A549 (cell line): ENCODE results near the gene AGXT2. TPM values are rescaled to one million over a fixed set of nuclear protein-coding genes. Genes with fewer than 3 reads are reported as not detected.

Experiments
- ATAC-seq, 2 experiments: fragments of 200-7000 bp in 1 of 2; fragments of >200 bp in 1 of 2; cut with Nextera tagmentation in 1 of 2; cut with Tn5 transposase in 1 of 2; 3 replicates each; pipeline versions ENCODE4 v1.8.0 to v1.9.1; 2018 to 2020; ENCODE audit warnings: mild to moderate bottlenecking in 1 of 2, moderate library complexity in 1 of 2
- CTCF ChIA-PET: fragments of 300-600 bp; sonication (Branson Sonifier 250); formaldehyde crosslinking; extraction: SDS; loops from one replicate; lab custom pipeline; 2021; ENCODE audit warnings: antibody characterized with exemption, inconsistent platforms; lab: Yijun Ruan, JAX
- POLR2A ChIA-PET: fragments of 350-600 bp; formaldehyde crosslinking; extraction: SDS; loops from one replicate; lab custom pipeline; 2021; ENCODE audit warnings: antibody characterized with exemption, inconsistent platforms; lab: Yijun Ruan, JAX
- DNase-seq, 2 experiments: peaks; one replicate each; pipeline versions ENCODE4 v3.0.0 to v3.0.0-alpha.2; 2011 to 2016; ENCODE audit warnings: low read depth in 1 of 2, low spot score in 1 of 2
- FAIRE-seq: peaks from 2 replicates; lab custom pipeline; 2011; peaks lifted over from hg19 to GRCh38; lab: Jason Lieb, UNC
- H3K27ac ChIP-seq, 2 experiments: fragments of >200 bp; sonication (Bioruptor Twin); formaldehyde crosslinking; 3 replicates each; pipeline ENCODE4 v1.5.1; 2016 to 2017
- H3K4me1 ChIP-seq: fragments of >200 bp; sonication (Bioruptor Twin); formaldehyde crosslinking; 3 replicates; pipeline ENCODE4 v1.6.1; 2016
- H3K4me2 ChIP-seq: fragments of >200 bp; sonication (Bioruptor Twin); formaldehyde crosslinking; 3 replicates; pipeline ENCODE4 v1.6.1; 2016
- H3K4me3 ChIP-seq: fragments of >200 bp; sonication (Bioruptor Twin); formaldehyde crosslinking; 3 replicates; pipeline ENCODE4 v1.5.1; 2016
- H3K9me3 ChIP-seq: fragments of >200 bp; sonication (Bioruptor Twin); formaldehyde crosslinking; 3 replicates; pipeline ENCODE4 v1.6.1; 2016
- BHLHE40 ChIP-seq: IDR thresholded peaks from 2 replicates; pipeline ENCODE4 v1.6.1; 2012; ENCODE audit warnings: low read depth, low read length, inconsistent platforms
- CEBPB ChIP-seq, 2 experiments: fragments of >200 bp in 1 of 2; sonication (Bioruptor Twin) in 1 of 2; formaldehyde crosslinking in 1 of 2; IDR thresholded peaks; 2 replicates each; pipeline ENCODE4 v1.6.1; 2012 to 2016
- CHD4 ChIP-seq: fragments of 200-600 bp; sonication (generic); IDR thresholded peaks from 2 replicates; pipeline ENCODE4 v1.6.1; 2016; ENCODE audit warnings: antibody characterized with exemption, mild to moderate bottlenecking, borderline replicate concordance
- FOSL2 ChIP-seq, 2 experiments: fragments of 450-650 bp in 1 of 2; fragments of >200 bp in 1 of 2; sonication (Bioruptor Twin) in 1 of 2; formaldehyde crosslinking; IDR thresholded peaks; 2 replicates each; pipeline versions ENCODE4 v1.5.0 to v1.6.1; 2016 to 2020; ENCODE audit warnings: mild to moderate bottlenecking in 1 of 2, moderate library complexity in 1 of 2
- FOXS1 ChIP-seq: fragments of 250-450 bp; sonication (Bioruptor Pico); IDR thresholded peaks from 2 replicates; pipeline ENCODE4 v1.5.0; 2020; ENCODE audit warnings: mild to moderate bottlenecking, moderate library complexity
- HOXA7 ChIP-seq: fragments of 250-450 bp; sonication (Bioruptor Pico); IDR thresholded peaks from 2 replicates; pipeline ENCODE4 v1.5.0; 2020; ENCODE audit warnings: mild to moderate bottlenecking, moderate library complexity
- HOXB13 ChIP-seq: fragments of 250-450 bp; sonication (Bioruptor Pico); IDR thresholded peaks from 2 replicates; pipeline ENCODE4 v1.5.0; 2020; ENCODE audit warnings: low read depth, mild to moderate bottlenecking, moderate library complexity
- HOXB5 ChIP-seq: fragments of 250-450 bp; sonication (Bioruptor Pico); IDR thresholded peaks from 2 replicates; pipeline ENCODE4 v1.5.0; 2020; ENCODE audit warnings: mild to moderate bottlenecking, moderate library complexity
- JUNB ChIP-seq: fragments of >200 bp; sonication (Bioruptor Twin); formaldehyde crosslinking; IDR thresholded peaks from 2 replicates; pipeline ENCODE4 v1.6.1; 2016
- MAZ ChIP-seq: fragments of 150-350 bp; IDR thresholded peaks from 2 replicates; pipeline ENCODE4 v1.6.1; 2014; ENCODE audit warnings: antibody characterized with exemption, low read depth, low read length, borderline replicate concordance
- PHF8 ChIP-seq: fragments of 200-600 bp; sonication (generic); IDR thresholded peaks from 2 replicates; pipeline ENCODE4 v1.6.1; 2016; ENCODE audit warnings: low read depth, mild to moderate bottlenecking, antibody characterized with exemption, moderate library complexity, borderline replicate concordance
- RNF2 ChIP-seq: fragments of 200-600 bp; sonication (generic); IDR thresholded peaks from 2 replicates; pipeline ENCODE4 v1.6.1; 2016; ENCODE audit warnings: low read depth, mild to moderate bottlenecking, antibody characterized with exemption, moderate library complexity, borderline replicate concordance
- TFCP2L1 ChIP-seq: fragments of 250-450 bp; sonication (Bioruptor Pico); IDR thresholded peaks from 2 replicates; pipeline ENCODE4 v1.5.0; 2021; ENCODE audit warnings: mild to moderate bottlenecking
- ZC3H11A ChIP-seq: fragments of 450-650 bp; IDR thresholded peaks from 2 replicates; pipeline ENCODE4 v1.6.1; 2014; ENCODE audit warnings: antibody characterized with exemption, mild to moderate bottlenecking
- ZNF302 ChIP-seq: fragments of 250-450 bp; sonication (Bioruptor Pico); IDR thresholded peaks from 2 replicates; pipeline ENCODE4 v1.9.0; 2021; ENCODE audit warnings: inconsistent platforms, mild to moderate bottlenecking, moderate library complexity
- WGBS: methylation state at CpG from one replicate; pipeline ENCODE4 v1.1.6; 2017; ENCODE audit errors: missing lambda C conversion rate; 5-methylcytosine and 5-hydroxymethylcytosine counted together
- polyA plus RNA-seq, 4 experiments: library from polyadenylated mRNA; depleted of rRNA in 3 of 4; stranded (reverse); fragments of >200 nt; fragmentation: RNase III in 1 of 4; extraction: RNeasy Plus Mini Kit Qiagen cat#74134 plus additional on column Dnase treatment in 1 of 4; gene quantifications; 2 replicates in 3 of 4; 3 replicates in 1 of 4; pipeline ENCODE4 v1.2.3, GENCODE V29; 2011 to 2017
- TF ChIP-seq, protein P1 (sequence below): fragments of 200-600 bp; sonication (generic); IDR thresholded peaks from 2 replicates; pipeline ENCODE4 v1.6.1; 2016; ENCODE audit warnings: antibody characterized with exemption, mild to moderate bottlenecking, moderate library complexity
- TF ChIP-seq, protein P2 (sequence below): fragments of 250-450 bp; sonication (Bioruptor Pico); IDR thresholded peaks from 2 replicates; pipeline ENCODE4 v1.5.0; 2020; ENCODE audit warnings: low read depth, mild to moderate bottlenecking, moderate library complexity
- TF ChIP-seq, protein P3 (sequence below): fragments of >200 bp; sonication (Bioruptor Twin); formaldehyde crosslinking; IDR thresholded peaks from 2 replicates; pipeline ENCODE4 v1.6.1; 2016

The AGXT2 gene
- polyA plus RNA-seq, 2 of the 4 experiments (the other 2 are of a cell fraction), result not detected

DNA sequence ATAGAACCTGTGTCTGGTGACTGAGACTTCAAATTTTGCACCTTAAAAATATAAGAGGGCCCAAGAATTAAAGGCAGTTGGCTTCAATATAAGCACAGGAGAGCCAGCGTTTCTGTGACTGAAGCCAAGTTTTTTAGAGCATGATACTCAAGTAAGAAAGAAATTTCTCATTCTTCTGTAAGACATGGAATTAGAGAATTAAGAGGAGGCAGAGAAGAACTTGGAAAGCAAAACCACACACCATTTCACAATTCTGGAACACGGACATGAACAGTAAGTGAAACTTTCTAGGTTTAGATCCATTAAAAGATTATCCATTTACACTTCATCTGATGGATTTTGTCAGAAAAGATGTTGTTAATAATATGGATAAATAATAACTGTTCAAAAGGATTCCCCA lies 8.9 kb upstream of the AGXT2 start:
- FAIRE-seq (no peak), DNase-seq (no peak), ATAC-seq (no peak)
- ChIA-PET POLR2A (no interaction called here), CTCF (no interaction called here)
- no peak overlapping the region for H3K4me2 ChIP-seq
- TF ChIP-seq, protein P1, sequence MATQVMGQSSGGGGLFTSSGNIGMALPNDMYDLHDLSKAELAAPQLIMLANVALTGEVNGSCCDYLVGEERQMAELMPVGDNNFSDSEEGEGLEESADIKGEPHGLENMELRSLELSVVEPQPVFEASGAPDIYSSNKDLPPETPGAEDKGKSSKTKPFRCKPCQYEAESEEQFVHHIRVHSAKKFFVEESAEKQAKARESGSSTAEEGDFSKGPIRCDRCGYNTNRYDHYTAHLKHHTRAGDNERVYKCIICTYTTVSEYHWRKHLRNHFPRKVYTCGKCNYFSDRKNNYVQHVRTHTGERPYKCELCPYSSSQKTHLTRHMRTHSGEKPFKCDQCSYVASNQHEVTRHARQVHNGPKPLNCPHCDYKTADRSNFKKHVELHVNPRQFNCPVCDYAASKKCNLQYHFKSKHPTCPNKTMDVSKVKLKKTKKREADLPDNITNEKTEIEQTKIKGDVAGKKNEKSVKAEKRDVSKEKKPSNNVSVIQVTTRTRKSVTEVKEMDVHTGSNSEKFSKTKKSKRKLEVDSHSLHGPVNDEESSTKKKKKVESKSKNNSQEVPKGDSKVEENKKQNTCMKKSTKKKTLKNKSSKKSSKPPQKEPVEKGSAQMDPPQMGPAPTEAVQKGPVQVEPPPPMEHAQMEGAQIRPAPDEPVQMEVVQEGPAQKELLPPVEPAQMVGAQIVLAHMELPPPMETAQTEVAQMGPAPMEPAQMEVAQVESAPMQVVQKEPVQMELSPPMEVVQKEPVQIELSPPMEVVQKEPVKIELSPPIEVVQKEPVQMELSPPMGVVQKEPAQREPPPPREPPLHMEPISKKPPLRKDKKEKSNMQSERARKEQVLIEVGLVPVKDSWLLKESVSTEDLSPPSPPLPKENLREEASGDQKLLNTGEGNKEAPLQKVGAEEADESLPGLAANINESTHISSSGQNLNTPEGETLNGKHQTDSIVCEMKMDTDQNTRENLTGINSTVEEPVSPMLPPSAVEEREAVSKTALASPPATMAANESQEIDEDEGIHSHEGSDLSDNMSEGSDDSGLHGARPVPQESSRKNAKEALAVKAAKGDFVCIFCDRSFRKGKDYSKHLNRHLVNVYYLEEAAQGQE, result no peak
- TF ChIP-seq HOXB13 (CRISPR knock-in tag), result no peak
- no peak for TF ChIP-seq BHLHE40
- TF ChIP-seq FOXS1, result no peak
- TF ChIP-seq, protein P2, sequence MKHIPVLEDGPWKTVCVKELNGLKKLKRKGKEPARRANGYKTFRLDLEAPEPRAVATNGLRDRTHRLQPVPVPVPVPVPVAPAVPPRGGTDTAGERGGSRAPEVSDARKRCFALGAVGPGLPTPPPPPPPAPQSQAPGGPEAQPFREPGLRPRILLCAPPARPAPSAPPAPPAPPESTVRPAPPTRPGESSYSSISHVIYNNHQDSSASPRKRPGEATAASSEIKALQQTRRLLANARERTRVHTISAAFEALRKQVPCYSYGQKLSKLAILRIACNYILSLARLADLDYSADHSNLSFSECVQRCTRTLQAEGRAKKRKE (CRISPR knock-in tag), result no peak
- no peak for TF ChIP-seq TFCP2L1 (CRISPR knock-in tag)
- TF ChIP-seq HOXA7 (CRISPR knock-in tag), result no peak
- TF ChIP-seq CHD4, result no peak
- no peak for TF ChIP-seq PHF8
- no peak for TF ChIP-seq MAZ
- no peak for TF ChIP-seq HOXB5 (CRISPR knock-in tag)
- TF ChIP-seq ZNF302, result no peak
- H3K9me3 ChIP-seq, result no peaks in the 10 kb centered on the region
- WGBS, result 8% methylated on average over 2 of the region's 2 CpGs
- no peaks in the 10 kb centered on the region for H3K4me1 ChIP-seq
- H3K27ac ChIP-seq, result no peak overlapping the region
- H3K4me3 ChIP-seq, result no peak overlapping the region

DNA sequence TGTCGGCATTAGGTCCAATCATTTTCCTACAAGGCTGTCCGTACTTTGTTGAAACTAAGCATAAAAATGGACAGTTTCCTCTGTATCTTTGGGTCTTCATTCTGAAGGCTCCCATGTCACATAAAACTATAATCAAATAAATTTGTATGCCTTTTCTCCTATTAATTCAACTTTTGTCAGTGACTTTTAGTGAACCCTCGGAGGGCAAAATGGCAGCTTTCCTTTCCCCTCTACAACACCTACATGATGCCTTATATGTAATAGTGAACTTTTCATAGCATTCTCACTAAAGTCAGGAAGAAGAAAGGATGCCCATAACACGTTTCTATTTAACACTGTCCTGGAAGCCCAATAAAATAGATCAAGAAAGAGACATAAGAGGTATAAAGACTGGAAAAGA lies 5.1 kb upstream of the AGXT2 start:
- H3K4me3 ChIP-seq, result no peak overlapping the region
- 15% methylated on average over 4 of the region's 4 CpGs for WGBS
- H3K4me1 ChIP-seq, result no peaks in the 10 kb centered on the region
- CTCF ChIA-PET, result no interaction called here
- H3K4me2 ChIP-seq, result no peak overlapping the region
- POLR2A ChIA-PET, result no interaction called here
- no peak overlapping the region for H3K27ac ChIP-seq
- no peaks in the 10 kb centered on the region for H3K9me3 ChIP-seq
- DNase-seq (no peak), ATAC-seq (no peak), FAIRE-seq (no peak)
- TF ChIP-seq, protein P1, result no peak
- TF ChIP-seq, protein P3, sequence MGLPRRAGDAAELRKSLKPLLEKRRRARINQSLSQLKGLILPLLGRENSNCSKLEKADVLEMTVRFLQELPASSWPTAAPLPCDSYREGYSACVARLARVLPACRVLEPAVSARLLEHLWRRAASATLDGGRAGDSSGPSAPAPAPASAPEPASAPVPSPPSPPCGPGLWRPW, result no peak
- TF ChIP-seq FOSL2 (IDR thresholded peaks at IDR 0.05), result no peak
- TF ChIP-seq FOSL2 (CRISPR knock-in tag; IDR thresholded peaks at IDR 0.05), result no peak
- no peak for TF ChIP-seq ZC3H11A
- TF ChIP-seq JUNB, result no peak
- no peak for TF ChIP-seq RNF2
- TF ChIP-seq CEBPB (IDR thresholded peaks at IDR 0.05), result no peak
